GM20431 (cell line): ENCODE measurements around the gene APBB1.

ENCODE experiments used
- in situ Hi-C: fragments of 300-500 bp; cut with MseI, MboI; formaldehyde crosslinking; loops from one replicate; pipeline ENCODE4 v1.15.0; 2020; ENCODE audit warnings: low sequenced_read_pairs; ENCODE audit not compliant: unreplicated experiment

The APBB1 gene

DNA sequence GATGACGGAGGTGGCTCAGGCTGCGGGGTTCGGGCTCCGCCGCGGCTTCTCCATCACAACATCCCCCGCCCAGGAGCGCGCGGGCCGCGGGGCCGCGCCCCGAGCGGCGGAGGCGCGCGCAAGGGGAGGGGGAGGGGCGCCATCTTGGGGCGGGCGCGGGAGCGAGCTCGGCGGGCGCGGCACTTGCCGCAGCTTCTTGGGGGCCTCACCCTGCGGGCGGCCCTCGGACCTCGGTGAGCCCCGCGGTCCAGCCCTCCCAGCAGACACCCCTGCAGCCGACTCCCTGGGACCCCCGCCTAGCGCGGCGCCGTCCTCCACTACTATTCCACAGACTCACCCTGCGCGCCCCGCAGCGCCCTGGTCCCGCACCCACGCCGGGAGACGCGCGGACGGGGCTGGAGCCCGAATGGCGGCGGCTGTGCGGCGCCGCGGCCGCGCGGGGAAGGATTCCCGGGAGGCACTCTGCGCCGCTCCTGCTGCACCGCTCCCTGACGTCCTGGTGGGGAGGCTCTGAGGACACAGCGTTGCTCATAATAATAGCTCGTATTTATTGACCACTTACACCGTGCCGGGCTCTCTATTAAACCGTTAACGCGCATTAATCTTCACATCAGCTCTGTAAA lies at the start of gene APBB1:
TSS of gene APBB1 (minus strand) at position 86 of the 623 bp plus-strand sequence. CDS start 7,747 bp downstream, outside the sequence.
- in situ Hi-C loops = no loop called here

DNA sequence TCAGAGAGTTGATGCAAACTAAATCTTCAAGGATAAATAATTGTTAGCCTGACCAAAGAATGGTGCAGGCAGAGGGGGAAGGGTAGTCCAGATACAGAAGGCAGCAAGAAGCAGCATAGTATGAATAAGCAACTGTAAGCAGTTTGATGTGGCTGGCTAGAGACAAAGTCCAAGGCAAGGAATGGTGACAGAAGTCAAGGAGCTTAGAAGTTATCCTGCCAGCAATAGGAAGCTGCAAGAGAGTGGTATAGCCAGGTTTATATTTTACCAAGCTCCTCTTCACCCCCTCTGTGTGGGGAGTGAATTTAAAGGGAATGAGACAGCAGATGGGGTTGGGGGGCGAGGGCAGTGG lies 40.2 kb upstream of the APBB1 start:
- in situ Hi-C loops = no loop called here

DNA sequence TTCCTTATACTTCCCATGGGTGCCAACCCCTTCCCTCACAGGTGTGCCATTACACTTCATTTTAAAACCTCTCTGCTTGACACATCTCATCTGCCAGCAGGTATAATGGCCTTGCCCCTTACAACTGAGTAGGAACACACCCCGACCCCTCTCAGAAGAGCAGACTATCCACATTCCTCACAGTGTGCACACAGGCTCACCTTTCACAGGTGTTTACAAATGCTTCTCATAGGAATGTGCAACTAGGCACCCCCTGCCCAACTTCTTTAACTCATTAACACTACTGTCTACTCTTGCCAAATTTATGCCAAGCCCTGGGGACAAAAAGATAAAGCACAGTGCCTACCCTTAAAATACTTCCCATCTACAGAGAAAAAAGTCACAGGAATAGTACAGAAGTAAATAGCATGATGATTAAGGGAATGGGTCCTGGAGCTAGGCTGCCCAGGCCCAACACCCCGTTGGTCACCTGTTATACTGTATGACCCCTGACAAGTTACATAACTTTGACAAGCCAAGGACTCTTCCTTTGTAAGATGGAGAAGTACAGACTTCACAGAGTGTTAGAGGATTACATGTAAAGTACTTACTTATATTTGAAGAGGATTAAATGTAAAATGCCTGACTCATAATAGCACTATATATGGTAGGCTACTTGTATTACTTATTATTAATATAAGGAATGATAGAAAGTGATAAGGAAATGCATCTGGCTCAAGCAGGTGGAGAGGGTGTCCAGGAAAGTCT lies 39.6 kb upstream of the APBB1 start:
- in situ Hi-C loops = no loop called here

DNA sequence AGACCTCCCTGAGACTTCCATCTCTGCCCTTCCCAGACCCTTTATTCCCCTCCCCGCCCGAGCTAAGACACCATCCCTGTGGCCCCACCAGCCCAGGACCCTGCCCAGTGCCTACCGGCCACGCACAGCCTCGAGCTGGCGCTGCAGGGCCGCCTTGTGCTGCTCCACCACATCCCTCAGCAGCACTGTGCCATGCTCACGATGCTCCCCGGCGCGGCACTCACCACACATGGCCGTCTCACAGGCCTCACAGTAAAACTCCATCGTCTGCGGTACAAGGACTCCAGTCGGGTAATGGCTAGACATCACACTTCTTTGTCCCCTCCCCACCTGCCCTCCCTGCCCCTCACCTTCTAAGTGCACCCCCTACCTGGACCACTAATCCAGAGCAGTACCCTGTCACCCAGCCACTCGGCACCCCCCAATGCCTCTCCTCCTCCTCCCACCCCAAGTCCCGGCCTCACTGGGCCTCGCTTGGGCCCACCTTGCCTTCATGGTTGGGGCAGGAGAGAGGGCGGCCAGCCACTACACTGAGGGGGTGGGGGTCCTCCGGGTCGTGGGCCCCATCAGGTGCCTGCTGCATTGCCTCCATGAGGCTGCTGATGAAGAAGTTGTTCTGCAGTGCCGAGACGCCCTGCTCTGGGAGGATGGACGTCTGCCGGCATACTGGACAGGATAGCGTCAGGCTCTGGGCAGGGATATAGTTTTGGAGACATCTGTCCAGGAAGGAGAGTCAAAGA lies 38.9 kb upstream of the APBB1 start:
- in situ Hi-C loops = no loop called here

DNA sequence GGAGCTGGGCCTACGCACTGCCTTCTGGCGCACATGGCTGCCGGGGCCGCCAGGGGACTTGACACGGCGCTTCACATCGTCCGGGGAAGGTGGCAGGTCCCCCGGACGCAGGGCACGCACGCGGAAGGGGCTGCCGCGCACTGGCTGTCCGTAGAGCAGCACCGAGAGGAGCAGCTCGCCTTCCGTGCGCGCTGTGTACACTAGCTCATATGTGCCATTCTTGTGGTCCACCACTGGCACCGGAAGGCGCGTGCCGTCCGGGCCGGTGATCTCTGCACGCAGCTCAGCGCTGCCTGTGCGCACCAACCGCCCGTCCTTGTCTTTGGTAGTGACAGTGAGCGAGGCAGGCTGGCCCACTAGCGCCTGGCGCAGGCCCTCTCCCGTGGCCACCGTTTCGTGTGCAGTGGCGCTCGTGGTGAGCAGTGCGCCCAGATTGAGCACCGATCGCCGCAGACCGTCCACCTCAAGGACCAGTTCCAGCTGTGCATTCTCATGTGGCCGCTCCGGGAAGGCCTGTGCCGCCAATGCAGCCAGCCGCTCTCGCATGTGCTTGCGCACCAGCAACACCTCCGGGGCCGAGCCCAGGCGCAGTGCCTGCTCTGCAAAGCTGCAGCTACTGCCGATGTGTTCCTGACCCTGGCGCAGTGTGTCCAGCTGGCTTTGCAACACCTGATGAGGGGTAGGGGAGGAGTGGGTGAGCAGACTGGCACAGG lies 37.6 kb upstream of the APBB1 start:
- in situ Hi-C loops = no loop called here

DNA sequence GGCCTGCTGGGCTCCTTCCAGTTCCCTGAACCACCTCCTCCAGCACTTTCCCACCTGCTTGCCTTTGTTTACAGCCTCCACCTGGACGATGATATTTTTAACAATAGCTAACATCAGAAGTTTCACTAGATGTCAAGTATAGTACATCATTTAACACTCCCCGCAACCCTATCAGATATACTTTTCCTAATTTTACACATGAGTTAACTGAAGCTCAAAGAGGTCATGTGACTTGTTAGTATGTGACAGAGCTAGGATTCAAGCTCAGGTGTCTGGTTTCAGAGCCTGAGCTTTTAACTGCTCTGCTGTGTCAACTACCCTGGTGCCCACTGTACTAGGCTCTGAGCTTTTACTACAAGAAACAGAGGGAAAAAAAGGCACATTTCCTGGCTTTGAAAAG lies 36.2 kb upstream of the APBB1 start:
- in situ Hi-C loops = no loop called here

DNA sequence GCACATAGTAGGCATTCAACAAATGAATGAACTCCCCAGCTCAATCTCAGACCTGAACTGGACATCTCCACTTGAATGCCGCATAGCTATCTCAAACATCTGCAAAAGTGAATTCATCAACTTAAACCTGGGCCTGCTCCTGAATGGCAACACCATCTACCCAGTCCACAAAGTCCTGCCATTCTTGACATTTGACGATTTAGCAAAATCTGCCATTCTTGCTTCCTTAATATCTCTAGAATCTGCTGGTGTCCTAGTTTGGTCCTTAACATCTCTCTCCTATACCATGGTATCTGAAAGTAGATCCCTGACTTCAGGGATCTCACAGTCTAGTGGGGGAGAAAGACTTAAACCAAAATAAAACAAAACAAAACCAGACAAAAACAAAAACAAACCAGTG lies 34.3 kb upstream of the APBB1 start:
- in situ Hi-C loops = no loop called here

DNA sequence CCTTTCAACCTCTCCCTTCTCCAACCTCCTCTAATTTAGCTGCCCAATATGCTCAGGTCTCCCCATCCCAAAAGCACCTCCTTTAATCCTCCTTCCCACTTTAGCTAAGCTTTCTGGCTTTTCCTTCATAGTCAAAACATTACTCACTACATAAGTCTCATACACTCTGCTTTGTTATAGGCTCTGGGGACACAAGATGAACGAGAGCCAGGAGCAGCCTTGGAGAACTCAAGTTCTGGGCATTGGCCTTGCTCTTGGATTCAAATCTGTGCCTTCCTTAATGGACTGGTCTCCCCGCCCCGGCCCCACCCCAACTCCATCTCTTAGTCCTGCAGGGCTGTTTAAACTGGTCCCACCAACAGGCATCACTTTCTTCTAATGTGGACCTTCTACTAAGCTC lies 33.3 kb upstream of the APBB1 start:
- in situ Hi-C loops = no loop called here

DNA sequence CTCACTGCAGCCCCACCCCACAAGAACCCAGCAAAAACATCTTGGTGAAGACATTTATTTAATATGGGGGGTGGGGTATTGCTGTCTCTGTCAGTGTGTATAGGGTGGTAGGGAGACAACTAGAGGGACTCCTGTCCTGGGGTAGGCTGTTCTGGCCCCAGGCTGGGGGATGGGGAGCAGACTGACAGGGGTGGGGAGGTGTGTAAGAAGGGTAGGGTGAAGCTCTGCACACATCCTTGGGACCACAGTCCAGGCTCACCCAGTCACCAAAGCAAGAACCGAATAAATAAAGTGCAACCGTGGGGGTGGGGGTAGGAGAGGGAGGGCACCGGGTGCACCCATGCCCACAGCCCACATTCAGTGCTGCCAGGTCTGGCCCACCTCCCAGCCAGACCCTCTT lies 29.7 kb upstream of the APBB1 start:
- in situ Hi-C loops = no loop called here

DNA sequence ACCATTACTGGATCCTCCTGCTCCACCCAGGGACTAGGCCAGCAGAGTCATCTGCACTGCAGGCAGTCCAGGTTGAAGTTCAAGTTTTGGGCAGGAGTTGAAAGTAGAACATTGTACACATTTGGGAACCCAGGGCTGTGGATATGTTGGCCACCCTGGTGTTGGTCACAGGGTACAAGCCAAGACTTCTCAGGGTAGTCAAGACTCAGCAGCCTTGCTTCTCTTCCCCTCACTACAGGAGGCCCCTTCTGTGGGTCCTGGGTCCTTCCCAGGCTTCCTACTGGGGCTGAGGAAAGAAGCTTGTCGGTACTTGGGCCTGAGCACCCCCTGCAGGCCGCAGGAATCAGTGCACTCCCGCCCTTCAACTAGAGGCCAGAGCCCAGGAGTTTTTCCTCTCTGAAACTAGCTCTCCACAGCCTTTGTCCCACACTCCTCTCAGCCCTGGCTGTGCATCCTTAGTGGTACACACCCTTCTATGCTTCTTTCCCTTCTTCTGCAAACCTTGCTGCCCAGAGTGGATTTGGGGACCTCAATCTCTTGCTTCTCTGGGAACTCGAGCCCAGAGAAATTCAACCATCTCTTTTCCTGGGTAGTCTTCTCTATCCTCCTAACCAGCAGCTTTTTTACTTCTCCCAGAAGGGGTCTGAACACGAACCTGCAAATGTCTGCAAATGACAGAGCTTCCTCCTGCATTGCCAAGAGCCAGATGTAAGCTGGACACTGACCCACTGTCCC lies 24.5 kb upstream of the APBB1 start:
- in situ Hi-C loops = no loop called here

DNA sequence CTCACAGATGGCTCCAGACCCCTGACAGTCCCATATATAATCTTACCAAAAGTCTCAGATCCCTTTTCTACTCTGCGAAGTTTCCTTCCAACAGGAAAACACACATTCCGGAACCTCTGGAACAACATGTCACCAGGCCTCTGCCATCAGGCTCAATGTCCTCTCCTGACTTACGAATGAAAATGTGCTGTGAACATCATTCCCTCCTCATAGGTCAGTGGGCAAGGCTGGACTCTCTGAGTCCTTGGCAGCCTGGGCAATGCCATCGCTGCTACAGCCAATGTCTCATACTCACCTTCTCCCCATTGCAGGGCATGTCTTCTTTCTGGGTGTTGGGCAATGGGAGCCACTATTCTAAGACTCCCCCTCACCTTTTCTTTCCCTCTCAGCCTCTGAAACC lies 23.5 kb upstream of the APBB1 start:
- in situ Hi-C loops = no loop called here

DNA sequence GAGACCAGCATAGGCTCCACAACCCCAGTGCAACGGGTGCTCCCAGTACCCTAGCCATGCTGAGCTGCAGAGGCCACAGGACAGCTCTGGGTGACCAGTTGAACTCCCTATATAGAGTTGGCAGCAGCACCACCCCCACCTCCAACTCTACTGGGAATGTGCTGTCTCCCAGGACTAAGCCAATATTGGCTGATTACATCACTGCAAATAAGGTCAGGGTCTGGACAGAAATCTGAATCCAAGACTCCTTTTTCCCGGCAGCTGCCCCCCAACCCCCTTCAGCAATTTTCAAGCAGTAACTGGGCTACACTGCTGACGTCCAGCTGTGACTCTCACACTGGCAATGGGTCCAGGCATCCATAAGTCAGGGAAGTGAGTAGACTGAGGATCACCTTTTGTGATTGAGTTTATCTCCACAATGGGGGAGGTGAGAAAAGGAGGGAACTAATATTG lies 22.0 kb upstream of the APBB1 start, which contains the start of gene HPX:
TSS of gene HPX (minus strand) at position 82 of the 453 bp plus-strand sequence. CDS start at position 58, 24 bp downstream.
- in situ Hi-C loops = no loop called here

DNA sequence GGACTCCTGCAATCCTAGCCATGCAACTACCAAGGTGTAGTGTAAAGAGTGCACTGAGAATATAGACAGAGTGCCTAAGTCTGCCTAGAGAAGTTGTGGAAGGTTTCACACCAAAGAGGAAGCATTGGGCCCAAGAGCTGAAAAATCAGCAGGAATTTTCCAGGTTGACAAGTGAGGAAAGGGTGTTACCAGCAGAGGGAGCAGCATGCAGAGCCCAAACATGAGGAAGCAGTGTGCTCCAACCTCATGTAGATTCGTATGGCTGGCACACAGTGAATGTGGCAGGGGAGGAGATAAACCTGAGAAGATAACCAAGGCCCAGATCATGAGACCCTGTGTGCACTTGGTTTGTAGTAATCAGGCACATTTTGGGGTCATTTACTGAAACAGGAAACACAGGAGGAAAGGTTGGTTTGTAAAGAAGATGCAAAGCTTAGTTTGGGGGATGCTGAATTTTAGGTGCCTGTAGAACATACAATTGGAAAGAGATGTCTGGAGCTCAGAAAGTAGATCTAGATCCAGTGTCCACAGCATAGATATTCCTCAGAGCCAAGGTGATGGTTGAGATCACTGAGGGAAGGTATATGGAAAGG lies 20.2 kb upstream of the APBB1 start:
- in situ Hi-C loops = no loop called here

DNA sequence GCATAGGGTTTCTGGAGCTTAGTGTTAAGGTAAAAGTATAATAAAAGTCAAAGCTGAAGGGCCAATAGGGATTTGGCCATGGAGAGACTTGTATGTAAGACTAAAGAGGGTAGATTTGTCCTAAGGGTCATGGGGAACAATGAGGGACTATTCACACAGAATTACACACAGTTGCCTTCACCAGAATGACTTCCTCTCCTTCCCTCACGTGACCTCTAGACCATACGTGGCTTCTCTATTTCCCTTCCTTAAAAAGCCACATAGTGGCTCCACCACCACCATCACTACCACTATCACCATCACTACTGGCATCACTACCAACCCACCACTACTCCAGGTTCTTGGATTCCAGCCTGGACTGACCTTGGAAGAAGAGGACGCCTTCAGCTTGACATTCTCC lies 19.1 kb upstream of the APBB1 start:
- in situ Hi-C loops = no loop called here

DNA sequence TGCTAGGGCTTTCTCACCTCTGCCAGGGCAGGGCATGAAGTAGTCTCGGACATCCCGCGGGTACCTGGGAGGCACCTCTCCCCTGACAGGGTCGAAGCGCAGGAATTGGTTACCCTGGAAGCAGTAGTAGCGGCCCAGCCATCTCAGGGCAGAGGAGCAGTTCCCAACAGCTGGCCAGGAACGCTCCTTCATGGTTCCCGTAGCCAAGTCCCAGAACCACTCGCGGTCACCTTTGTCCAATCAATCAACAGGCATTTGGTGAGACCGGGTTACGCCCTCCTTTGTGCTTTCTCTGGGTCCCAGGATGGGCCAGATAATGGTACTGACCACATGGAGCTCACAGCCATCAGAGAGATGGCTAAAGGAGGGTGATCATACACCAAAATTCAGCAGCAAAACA lies 18.5 kb upstream of the APBB1 start:
- in situ Hi-C loops = no loop called here

DNA sequence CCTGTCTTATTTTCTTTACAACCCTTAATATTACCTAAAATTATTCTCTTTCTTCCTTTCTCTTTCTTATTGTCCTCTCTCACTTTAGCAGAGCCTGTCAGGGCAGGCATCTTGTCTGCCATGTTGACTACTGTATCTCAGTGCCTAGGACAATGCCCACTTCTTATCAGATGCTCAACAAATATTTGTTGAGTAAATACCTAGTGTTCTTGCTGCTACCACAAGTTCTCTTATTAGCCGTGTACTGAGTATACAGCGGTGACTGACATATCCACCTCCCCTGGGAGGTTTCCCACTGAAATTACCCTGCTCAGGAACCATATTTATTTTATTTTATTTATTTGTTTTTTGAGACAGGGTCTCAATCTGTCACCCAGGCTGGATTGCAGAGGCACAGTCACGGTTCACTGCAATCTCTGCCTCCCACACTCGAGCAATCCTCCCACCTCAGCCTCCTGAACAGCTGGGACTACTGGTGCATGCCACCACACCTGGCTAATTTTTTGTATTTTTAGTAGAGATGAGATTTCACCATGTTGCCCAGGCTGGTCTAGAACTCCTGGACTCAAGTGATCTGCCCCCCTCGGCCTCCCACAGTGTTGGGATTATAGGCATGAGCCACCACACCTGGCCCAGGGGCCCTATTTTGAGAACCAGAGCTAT lies 15.2 kb upstream of the APBB1 start:
- in situ Hi-C loops = no loop called here

DNA sequence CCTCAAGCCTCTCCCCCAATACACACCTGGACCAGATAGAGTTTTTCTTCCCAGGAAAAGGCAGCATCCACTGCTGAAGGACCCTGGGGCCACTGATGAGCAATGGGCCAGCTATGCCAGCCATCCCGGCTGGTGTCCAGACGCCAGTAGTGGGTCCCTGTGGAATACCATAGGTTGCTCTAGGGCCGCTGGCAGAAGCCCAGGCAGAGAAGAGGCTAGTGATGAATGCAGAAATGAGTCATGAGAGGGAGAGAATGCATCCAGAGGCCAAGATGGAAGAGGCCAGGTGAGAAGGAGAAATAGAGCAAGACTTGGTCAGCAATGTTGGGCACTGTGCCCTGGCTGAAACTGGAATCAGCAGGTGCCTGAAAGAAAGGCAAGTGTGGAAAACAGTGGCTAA lies 13.0 kb upstream of the APBB1 start:
- in situ Hi-C loops = no loop called here

DNA sequence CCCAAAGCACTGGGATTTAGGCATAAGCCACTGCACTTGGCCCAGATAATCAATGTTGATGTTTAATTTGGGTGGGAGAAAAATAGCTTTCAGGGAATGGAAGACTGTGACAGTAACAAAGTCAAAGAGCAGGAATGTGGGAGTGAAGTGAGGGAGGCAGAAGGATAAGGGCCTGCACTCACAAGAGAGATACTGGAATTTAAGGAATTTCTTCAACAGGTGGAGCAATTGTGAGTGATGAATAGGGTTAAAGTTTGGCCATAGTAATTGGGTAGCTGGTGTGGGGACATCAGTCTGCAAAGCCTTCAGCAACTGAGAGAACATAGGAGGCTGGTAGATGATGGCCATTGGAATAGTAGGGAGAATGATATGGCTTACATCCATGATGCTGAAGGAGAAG lies 8.6 kb upstream of the APBB1 start:
- in situ Hi-C loops = no loop called here

DNA sequence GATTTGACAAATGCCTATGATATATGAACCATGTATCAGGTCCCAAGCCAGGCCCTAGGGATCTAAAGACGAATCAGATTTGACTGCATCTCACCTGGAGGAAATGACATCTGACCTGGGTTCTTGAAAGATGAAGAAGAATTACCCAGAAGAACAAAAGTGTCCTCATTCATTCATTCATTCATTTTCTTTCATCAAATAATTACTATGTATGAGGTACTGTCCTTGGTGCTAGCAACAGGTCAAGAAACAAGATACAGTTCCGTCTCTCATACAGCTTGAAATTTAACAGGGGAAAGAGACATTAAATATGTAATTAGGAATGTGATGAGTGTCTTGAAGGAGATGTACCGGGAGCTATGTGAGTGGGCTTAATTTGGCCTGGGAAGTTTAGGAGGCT lies 1.8 kb upstream of the APBB1 start:
- in situ Hi-C loops = no loop called here
